Suprapubic skin (tissue), 4 donors: ENCODE measurements around the gene COL25A1.

Experiments used
- POLR2A ChIP-seq, 2 donors: fragments of 450-650 bp; IDR thresholded peaks; one replicate each; pipeline ENCODE4 v1.6.1; 2017; ENCODE audit warnings: antibody characterized with exemption in 2 of 2, mild to moderate bottlenecking in 2 of 2, moderate library complexity in 2 of 2
- POLR2AphosphoS5 ChIP-seq, 3 donors: sonication (generic); formaldehyde crosslinking; IDR thresholded peaks; one replicate each; pipeline ENCODE4 v1.6.1; 2017; ENCODE audit warnings: antibody characterized with exemption in 3 of 3
- TF ChIP-seq, protein P1 (sequence below), 2 donors: fragments of 200-600 bp in 1 of 2; fragments of 450-650 bp in 1 of 2; sonication (generic) in 1 of 2; IDR thresholded peaks; one replicate each; pipeline ENCODE4 v1.5.1; 2016 to 2019; ENCODE audit warnings: antibody characterized with exemption in 2 of 2, mild to moderate bottlenecking in 1 of 2, moderate library complexity in 1 of 2

DNA sequence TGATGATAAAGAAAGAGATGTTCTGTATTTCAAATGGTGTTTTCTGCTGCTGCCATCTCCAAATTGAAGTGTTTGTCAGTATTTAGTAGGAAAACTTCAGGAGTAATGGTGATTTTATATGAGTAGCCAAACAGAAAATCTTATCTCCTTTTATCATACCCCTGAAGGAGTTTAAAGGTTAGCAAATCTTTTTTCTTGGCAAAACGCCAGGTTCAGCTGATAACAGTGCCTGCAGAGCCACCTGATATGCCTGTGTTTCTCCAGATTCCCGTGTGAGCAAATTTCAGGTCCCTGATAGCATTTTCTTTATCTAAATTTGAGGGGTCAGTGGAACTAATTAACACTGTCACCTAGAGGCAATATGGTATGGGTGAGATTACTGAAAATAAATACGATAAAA, 473.8 kb downstream of the COL25A1 start:
- TF ChIP-seq, protein P1, sequence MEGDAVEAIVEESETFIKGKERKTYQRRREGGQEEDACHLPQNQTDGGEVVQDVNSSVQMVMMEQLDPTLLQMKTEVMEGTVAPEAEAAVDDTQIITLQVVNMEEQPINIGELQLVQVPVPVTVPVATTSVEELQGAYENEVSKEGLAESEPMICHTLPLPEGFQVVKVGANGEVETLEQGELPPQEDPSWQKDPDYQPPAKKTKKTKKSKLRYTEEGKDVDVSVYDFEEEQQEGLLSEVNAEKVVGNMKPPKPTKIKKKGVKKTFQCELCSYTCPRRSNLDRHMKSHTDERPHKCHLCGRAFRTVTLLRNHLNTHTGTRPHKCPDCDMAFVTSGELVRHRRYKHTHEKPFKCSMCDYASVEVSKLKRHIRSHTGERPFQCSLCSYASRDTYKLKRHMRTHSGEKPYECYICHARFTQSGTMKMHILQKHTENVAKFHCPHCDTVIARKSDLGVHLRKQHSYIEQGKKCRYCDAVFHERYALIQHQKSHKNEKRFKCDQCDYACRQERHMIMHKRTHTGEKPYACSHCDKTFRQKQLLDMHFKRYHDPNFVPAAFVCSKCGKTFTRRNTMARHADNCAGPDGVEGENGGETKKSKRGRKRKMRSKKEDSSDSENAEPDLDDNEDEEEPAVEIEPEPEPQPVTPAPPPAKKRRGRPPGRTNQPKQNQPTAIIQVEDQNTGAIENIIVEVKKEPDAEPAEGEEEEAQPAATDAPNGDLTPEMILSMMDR (IDR thresholded peaks at IDR 0.05) = no peak
- TF ChIP-seq POLR2A (IDR thresholded peaks at IDR 0.05) = no peak
- TF ChIP-seq POLR2AphosphoS5 (IDR thresholded peaks at IDR 0.05) = no peak
